Mesothelial cell of epicardium (in vitro differentiated cells): Measurements from ENCODE around the gene LMX1A. TPM values are rescaled to one million over a fixed set of nuclear protein-coding genes. Genes with fewer than 3 reads are reported as not detected.

Source experiments
- DNase-seq, 2 experiments: peaks; one replicate each; pipeline ENCODE4 v3.0.0; 2021; ENCODE audit warnings: low spot score in 2 of 2; ENCODE audit not compliant: unreplicated experiment in 2 of 2
- H3K27ac Mint-ChIP-seq: 2 replicates; pipeline ENCODE4 v1.8.0; 2021; ENCODE audit warnings: mixed read lengths
- H3K27me3 Mint-ChIP-seq: 2 replicates; pipeline ENCODE4 v1.8.0; 2021; ENCODE audit warnings: low read depth, mixed read lengths
- H3K36me3 Mint-ChIP-seq: 2 replicates; pipeline ENCODE4 v1.8.0; 2021; ENCODE audit warnings: mixed read lengths
- H3K4me1 Mint-ChIP-seq: 2 replicates; pipeline ENCODE4 v1.8.0; 2021; ENCODE audit warnings: mixed read lengths
- H3K4me3 Mint-ChIP-seq: 2 replicates; pipeline ENCODE4 v1.8.0; 2021; ENCODE audit warnings: mild to moderate bottlenecking, moderate library complexity, mixed read lengths
- H3K9me3 Mint-ChIP-seq: 2 replicates; pipeline ENCODE4 v1.8.0; 2021; ENCODE audit warnings: mixed read lengths
- total RNA-seq: library from RNA; stranded (reverse); gene quantifications from 3 replicates; pipeline ENCODE4 v1.2.1, GENCODE V29; 2021
- TF ChIP-seq, protein P1 (sequence below): fragments of 200-600 bp; sonication (generic); IDR thresholded peaks from one replicate; pipeline ENCODE4 v1.5.0; 2021; ENCODE audit warnings: antibody characterized with exemption; ENCODE audit not compliant: unreplicated experiment

The LMX1A gene
- total RNA-seq, 1 donor from 2014 or later, result 0.18 TPM

DNA sequence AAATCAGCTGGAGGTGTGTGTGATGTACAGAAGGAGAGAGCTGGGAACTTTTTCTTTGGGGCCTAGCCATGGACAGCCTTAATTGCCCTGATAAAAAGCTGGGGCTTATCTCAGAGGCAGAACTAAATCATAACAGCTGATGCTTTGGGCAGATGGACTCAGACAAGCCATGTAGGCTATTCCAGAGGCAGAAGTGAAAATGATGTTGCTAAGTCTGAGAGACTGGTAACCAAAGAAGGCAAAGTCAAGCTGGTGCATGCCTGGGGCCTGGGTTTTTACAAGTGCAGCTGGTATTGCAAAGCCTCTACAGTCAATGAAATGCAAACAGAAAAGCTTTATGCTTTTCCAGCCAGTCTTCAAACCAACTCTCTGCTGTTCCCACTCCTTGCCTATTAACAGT is 39.0 kb upstream of the LMX1A start:
- DNase-seq, result no peak
- Mint-ChIP-seq H3K4me1 (peaks cover 15% of the 10 kb centered on the region), H3K9me3 (no peaks in the 10 kb centered on the region), H3K36me3 (no peaks in the 10 kb centered on the region), H3K4me3 (no peak overlapping the region), H3K27me3 (peaks cover 18% of the 10 kb centered on the region), H3K27ac (no peak overlapping the region)
- TF ChIP-seq, protein P1, sequence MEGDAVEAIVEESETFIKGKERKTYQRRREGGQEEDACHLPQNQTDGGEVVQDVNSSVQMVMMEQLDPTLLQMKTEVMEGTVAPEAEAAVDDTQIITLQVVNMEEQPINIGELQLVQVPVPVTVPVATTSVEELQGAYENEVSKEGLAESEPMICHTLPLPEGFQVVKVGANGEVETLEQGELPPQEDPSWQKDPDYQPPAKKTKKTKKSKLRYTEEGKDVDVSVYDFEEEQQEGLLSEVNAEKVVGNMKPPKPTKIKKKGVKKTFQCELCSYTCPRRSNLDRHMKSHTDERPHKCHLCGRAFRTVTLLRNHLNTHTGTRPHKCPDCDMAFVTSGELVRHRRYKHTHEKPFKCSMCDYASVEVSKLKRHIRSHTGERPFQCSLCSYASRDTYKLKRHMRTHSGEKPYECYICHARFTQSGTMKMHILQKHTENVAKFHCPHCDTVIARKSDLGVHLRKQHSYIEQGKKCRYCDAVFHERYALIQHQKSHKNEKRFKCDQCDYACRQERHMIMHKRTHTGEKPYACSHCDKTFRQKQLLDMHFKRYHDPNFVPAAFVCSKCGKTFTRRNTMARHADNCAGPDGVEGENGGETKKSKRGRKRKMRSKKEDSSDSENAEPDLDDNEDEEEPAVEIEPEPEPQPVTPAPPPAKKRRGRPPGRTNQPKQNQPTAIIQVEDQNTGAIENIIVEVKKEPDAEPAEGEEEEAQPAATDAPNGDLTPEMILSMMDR, result no peak

- Mint-ChIP-seq H3K4me3 (peak overlapping the region; percentile 63), H3K4me1 (peaks cover 13% of the 10 kb centered on the region), H3K9me3 (no peaks in the 10 kb centered on the region), H3K27me3 (peaks cover 39% of the 10 kb centered on the region), H3K27ac (no peak overlapping the region), H3K36me3 (no peaks in the 10 kb centered on the region)
- TF ChIP-seq, protein P1, result peak; percentile 88
- peak; percentile 60 to 84 for DNase-seq
These were observed 36.4 kb upstream of the LMX1A start for GRCh38 chr1:165392634-165393571.

GRCh38 chr1:165389609-165390008 is 33.1 kb upstream of the LMX1A start:
- Mint-ChIP-seq H3K4me3 (no peak overlapping the region), H3K9me3 (no peaks in the 10 kb centered on the region), H3K4me1 (peaks cover 9% of the 10 kb centered on the region), H3K27me3 (peaks cover 56% of the 10 kb centered on the region), H3K27ac (no peak overlapping the region), H3K36me3 (no peaks in the 10 kb centered on the region)
- no peak for DNase-seq
- TF ChIP-seq, protein P1, result no peak

DNA sequence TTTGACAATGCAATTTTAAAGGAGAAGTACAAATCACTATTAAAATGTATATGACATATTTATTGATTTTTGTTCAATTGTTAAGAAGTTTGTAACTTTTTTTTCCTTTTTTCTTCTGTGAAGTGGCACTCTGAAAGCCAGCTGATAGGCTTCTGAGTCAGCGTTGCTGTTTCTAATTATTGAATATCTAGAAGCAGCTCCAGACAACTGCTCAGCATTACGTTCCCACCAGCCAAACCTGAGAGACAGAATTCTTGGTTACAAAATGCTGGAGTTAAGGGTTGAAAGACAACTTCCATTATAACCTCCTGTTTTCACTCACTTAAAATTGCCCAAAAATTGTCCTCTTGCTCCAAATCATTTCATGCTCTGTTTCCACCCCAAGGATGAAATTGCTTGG is 31.4 kb upstream of the LMX1A start:
- no peak for DNase-seq
- Mint-ChIP-seq H3K27me3 (peaks cover 59% of the 10 kb centered on the region), H3K27ac (no peak overlapping the region), H3K4me3 (no peak overlapping the region), H3K4me1 (peaks cover 2% of the 10 kb centered on the region), H3K36me3 (no peaks in the 10 kb centered on the region), H3K9me3 (no peaks in the 10 kb centered on the region)
- TF ChIP-seq, protein P1, result no peak

DNA sequence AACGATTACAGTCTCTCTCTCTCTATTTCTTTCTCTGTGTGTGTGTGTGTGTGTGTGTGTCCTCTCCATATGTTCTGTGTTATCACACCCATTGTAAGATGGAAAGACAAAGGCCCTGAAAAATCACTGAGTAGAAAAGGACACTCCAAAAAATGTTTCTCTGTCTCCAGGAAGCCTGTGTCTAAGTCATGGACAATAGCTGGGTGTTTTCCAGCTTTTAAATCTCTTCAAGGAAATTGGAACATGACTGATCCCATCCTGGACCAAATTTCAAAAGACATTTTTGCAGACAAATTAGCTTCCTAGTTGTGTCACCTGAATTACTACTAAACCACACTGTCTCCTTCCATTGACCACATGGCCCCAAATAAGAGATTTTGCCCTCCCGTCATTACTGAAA is 31.0 kb upstream of the LMX1A start:
- Mint-ChIP-seq H3K4me3 (no peak overlapping the region), H3K36me3 (no peaks in the 10 kb centered on the region), H3K9me3 (no peaks in the 10 kb centered on the region), H3K27ac (no peak overlapping the region), H3K27me3 (peaks cover 55% of the 10 kb centered on the region), H3K4me1 (no peaks in the 10 kb centered on the region)
- no peak for DNase-seq
- TF ChIP-seq, protein P1, result no peak
